HL-60 (cell line): ENCODE results near the gene STH.

Source experiments
- GABPA ChIP-seq: IDR thresholded peaks from 2 replicates; pipeline ENCODE4 v1.6.1; 2012; ENCODE audit warnings: low read depth
- POLR2AphosphoS5 ChIP-seq: IDR thresholded peaks from 2 replicates; pipeline ENCODE4 v1.6.1; 2012; ENCODE audit warnings: low read depth
- TF ChIP-seq, protein P1 (sequence below): IDR thresholded peaks from one replicate; pipeline ENCODE4 v1.5.1; 2011; ENCODE audit warnings: low read length, control low read depth, inconsistent platforms; ENCODE audit not compliant: insufficient read depth

DNA sequence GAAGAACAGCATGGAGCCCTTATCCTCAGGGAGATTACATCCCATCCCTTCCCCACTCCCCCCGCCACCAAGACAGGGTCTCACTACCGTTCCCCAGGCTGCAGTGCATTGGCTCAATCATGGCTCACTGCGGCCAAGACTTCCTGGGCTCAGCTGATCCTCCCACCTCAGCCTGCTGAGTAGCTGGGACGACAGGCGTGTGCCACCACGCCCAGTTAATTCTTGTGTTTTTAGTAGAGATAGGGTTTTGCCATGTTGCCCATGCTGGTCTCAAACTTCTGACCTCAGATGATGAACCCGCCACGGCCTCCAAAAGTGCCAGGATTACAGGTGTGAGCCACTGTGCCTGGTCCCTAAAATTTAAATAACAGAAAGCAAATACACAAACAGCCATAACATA is 48.8 kb downstream of the STH start:
- TF ChIP-seq POLR2AphosphoS5: no peak
- TF ChIP-seq GABPA: no peak
- TF ChIP-seq, protein P1, sequence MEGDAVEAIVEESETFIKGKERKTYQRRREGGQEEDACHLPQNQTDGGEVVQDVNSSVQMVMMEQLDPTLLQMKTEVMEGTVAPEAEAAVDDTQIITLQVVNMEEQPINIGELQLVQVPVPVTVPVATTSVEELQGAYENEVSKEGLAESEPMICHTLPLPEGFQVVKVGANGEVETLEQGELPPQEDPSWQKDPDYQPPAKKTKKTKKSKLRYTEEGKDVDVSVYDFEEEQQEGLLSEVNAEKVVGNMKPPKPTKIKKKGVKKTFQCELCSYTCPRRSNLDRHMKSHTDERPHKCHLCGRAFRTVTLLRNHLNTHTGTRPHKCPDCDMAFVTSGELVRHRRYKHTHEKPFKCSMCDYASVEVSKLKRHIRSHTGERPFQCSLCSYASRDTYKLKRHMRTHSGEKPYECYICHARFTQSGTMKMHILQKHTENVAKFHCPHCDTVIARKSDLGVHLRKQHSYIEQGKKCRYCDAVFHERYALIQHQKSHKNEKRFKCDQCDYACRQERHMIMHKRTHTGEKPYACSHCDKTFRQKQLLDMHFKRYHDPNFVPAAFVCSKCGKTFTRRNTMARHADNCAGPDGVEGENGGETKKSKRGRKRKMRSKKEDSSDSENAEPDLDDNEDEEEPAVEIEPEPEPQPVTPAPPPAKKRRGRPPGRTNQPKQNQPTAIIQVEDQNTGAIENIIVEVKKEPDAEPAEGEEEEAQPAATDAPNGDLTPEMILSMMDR: no peak
